Type B pancreatic cell (in vitro differentiated cells): ENCODE data around the gene CACNG1. TPM values are rescaled to one million over a fixed set of nuclear protein-coding genes. Genes with fewer than 3 reads are reported as not detected.

Experiments
- DNase-seq: peaks from one replicate; pipeline ENCODE4 v3.0.0; 2021; ENCODE audit warnings: mixed read lengths; ENCODE audit not compliant: unreplicated experiment; ENCODE audit errors: extremely low spot score
- H3K27ac Mint-ChIP-seq: 2 replicates; pipeline ENCODE4 v1.8.0; 2021; ENCODE audit warnings: mild to moderate bottlenecking, mixed read lengths
- H3K27me3 Mint-ChIP-seq: 2 replicates; pipeline ENCODE4 v1.8.0; 2021; ENCODE audit warnings: mixed read lengths
- H3K36me3 Mint-ChIP-seq: 2 replicates; pipeline ENCODE4 v1.8.0; 2021; ENCODE audit warnings: mixed read lengths
- H3K4me1 Mint-ChIP-seq: one replicate; pipeline ENCODE4 v1.8.0; 2021; ENCODE audit warnings: mixed read lengths; ENCODE audit not compliant: unreplicated experiment
- H3K4me3 Mint-ChIP-seq: 2 replicates; pipeline ENCODE4 v1.8.0; 2021; ENCODE audit warnings: mild to moderate bottlenecking, mixed read lengths
- H3K9me3 Mint-ChIP-seq: 2 replicates; pipeline ENCODE4 v1.8.0; 2021; ENCODE audit warnings: mixed read lengths
- CTCF ChIP-seq: fragments of 200-600 bp; sonication (generic); conservative IDR thresholded peaks from 2 replicates; pipeline ENCODE4 v1.5.0; 2021; ENCODE audit warnings: antibody characterized with exemption, mild to moderate bottlenecking
- total RNA-seq: library from RNA; stranded (reverse); gene quantifications from 2 replicates; pipeline ENCODE4 v1.2.1, GENCODE V29; 2021; ENCODE audit warnings: low replicate concordance

The CACNG1 gene
- total RNA-seq, 1 donor from 2014 or later, result 0.24 TPM

DNA sequence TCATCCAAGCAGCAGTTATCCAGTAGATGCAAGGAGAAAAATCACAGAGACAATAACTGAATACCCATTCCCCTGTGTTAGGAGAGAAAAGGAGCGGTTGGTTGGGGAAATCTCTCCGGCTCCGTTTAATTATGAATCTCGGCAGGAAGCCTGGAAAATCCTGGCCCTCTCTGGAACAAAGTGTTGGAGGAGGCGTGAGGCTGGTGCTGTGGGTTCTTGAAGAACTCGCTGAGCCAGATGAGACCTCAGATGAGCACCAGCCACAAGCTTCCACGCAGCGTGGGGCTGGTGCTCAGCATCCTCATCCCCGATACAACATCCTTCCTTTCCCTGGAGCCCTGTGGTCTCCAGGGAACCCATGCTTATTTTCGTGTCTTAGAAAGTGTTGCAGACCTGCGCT, 40.2 kb upstream of the CACNG1 start:
- no peak for DNase-seq
- no peak overlapping the region for H3K4me3 Mint-ChIP-seq
- no peaks in the 10 kb centered on the region for H3K27me3 Mint-ChIP-seq
- peaks cover 10% of the 10 kb centered on the region for H3K9me3 Mint-ChIP-seq
- H3K4me1 Mint-ChIP-seq, result no peaks in the 10 kb centered on the region
- no peak for TF ChIP-seq CTCF
- no peak overlapping the region for H3K27ac Mint-ChIP-seq
- peaks cover 19% of the 10 kb centered on the region for H3K36me3 Mint-ChIP-seq

- Mint-ChIP-seq H3K27ac (no peak overlapping the region), H3K27me3 (no peaks in the 10 kb centered on the region), H3K4me1 (no peaks in the 10 kb centered on the region), H3K9me3 (peaks cover 12% of the 10 kb centered on the region), H3K4me3 (no peak overlapping the region), H3K36me3 (peaks cover 18% of the 10 kb centered on the region)
- no peak for TF ChIP-seq CTCF
- no peak for DNase-seq
These were observed 37.1 kb upstream of the CACNG1 start for GRCh38 chr17:67007266-67007665.

DNA sequence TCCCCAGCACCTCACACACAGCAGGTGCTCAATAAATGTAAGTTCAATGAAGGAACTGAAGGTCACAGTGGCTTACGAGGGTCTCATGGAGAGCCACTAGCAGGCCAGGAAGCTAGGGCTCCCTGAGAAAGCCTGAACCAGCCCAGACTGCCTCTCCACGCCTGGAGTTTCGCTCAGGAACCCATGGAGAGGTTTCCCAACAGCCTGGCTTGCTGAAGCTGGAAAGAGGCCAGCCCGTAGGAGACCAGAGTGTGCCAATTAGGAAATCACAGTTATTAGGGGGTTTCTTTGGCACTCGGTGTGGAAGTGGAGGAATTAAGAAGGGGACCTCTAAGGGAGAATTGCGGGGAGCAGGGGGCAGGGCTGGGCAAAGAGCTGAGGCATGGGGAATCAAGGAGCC, 36.3 kb upstream of the CACNG1 start:
- no peaks in the 10 kb centered on the region for H3K27me3 Mint-ChIP-seq
- TF ChIP-seq CTCF, result no peak
- H3K4me1 Mint-ChIP-seq, result no peaks in the 10 kb centered on the region
- H3K36me3 Mint-ChIP-seq, result peaks cover 13% of the 10 kb centered on the region
- peaks cover 12% of the 10 kb centered on the region for H3K9me3 Mint-ChIP-seq
- no peak overlapping the region for H3K4me3 Mint-ChIP-seq
- no peak overlapping the region for H3K27ac Mint-ChIP-seq
- no peak for DNase-seq

- Mint-ChIP-seq H3K27ac (no peak overlapping the region), H3K27me3 (no peaks in the 10 kb centered on the region), H3K4me3 (no peak overlapping the region), H3K36me3 (peaks cover 13% of the 10 kb centered on the region), H3K9me3 (peaks cover 12% of the 10 kb centered on the region), H3K4me1 (no peaks in the 10 kb centered on the region)
- DNase-seq, result no peak
- TF ChIP-seq CTCF, result no peak
These were observed 32.7 kb upstream of the CACNG1 start for GRCh38 chr17:67011527-67012175.

- TF ChIP-seq CTCF, result no peak
- no peak for DNase-seq
- Mint-ChIP-seq H3K4me1 (peaks cover 12% of the 10 kb centered on the region), H3K9me3 (peaks cover 5% of the 10 kb centered on the region), H3K4me3 (no peak overlapping the region), H3K27me3 (no peaks in the 10 kb centered on the region), H3K27ac (no peak overlapping the region), H3K36me3 (peaks cover 10% of the 10 kb centered on the region)
These were observed 30.5 kb upstream of the CACNG1 start for GRCh38 chr17:67013891-67014290.

DNA sequence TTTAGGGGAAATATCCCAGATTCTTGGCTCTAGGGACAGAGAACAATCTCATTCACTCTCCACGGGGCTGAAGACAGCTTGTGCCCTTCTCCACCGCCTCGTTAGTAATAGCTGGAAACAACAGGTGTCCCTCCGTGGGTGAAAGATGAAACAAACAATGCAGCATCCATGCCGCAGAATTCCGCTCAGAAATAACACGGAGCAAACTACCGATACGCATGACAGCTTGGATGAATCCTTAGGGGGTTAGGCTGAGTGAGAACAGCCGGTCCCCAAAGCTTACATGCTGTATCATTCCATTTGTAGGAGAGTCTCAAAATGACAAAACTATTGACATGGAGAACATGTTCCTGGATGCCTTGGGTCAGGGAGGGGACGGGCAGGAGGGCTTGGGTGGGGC, 29.4 kb upstream of the CACNG1 start:
- H3K36me3 Mint-ChIP-seq, result peaks cover 2% of the 10 kb centered on the region
- H3K9me3 Mint-ChIP-seq, result no peaks in the 10 kb centered on the region
- H3K4me3 Mint-ChIP-seq, result no peak overlapping the region
- TF ChIP-seq CTCF, result no peak
- no peak for DNase-seq
- no peaks in the 10 kb centered on the region for H3K27me3 Mint-ChIP-seq
- peaks cover 17% of the 10 kb centered on the region for H3K4me1 Mint-ChIP-seq
- H3K27ac Mint-ChIP-seq, result no peak overlapping the region
